Measurements from ENCODE around the gene RAP1GAP. TPM values are rescaled to one million over a fixed set of nuclear protein-coding genes. Genes with fewer than 3 reads are reported as not detected.

The RAP1GAP gene
- polyA plus RNA-seq, 1 donor from 2014 or later, result 9.8 TPM

DNA sequence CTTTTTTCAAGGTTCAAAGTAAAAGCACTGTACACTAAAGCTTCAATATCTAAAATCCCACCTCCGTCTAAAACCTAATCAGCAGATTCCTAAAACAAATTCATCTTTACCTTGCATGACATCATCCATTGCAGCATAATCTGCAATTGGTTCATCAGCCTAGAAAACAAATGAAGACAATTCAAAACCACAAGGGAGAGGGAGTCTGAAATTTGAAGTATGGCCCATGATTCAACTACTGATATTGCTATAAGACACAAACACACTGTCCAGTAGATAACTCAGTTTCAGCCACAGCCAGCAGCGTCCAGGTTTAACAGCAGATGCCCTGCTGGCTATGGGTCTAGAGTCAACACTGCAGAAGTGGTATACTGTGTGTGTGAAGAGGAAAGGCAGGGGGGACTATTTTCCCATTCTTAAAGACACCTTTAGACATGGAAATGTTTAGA lies 17.9 kb upstream of the RAP1GAP start:
- H4K20me1 ChIP-seq (ENCODE audit: insufficient read depth), result no peaks in the 10 kb centered on the region
- no peak overlapping the region for H3K4me3 ChIP-seq (ENCODE audit: low read length)
- H3K4me2 ChIP-seq (ENCODE audit: low read length), result no peak overlapping the region
- H3K27me3 ChIP-seq (ENCODE audit: insufficient read depth, low read depth, low read length), result no peaks in the 10 kb centered on the region
- no peaks in the 10 kb centered on the region for H3K79me2 ChIP-seq (replicated peaks; ENCODE audit: insufficient read depth, low read length)
- H3K9ac ChIP-seq (ENCODE audit: low read length), result no peak overlapping the region
- peaks cover 13% of the 10 kb centered on the region for H3K9me3 ChIP-seq (ENCODE audit: low read length)
- H3K36me3 ChIP-seq (ENCODE audit: insufficient read depth, low read length), result peaks cover 16% of the 10 kb centered on the region
- H3K9me2 ChIP-seq (ENCODE audit: insufficient read depth, low read length), result no peaks in the 10 kb centered on the region
- no peak overlapping the region for H3K27ac ChIP-seq (ENCODE audit: low read length)
- H2AFZ ChIP-seq (ENCODE audit: low read depth, low read length), result no peak overlapping the region
- TF ChIP-seq, protein P1, sequence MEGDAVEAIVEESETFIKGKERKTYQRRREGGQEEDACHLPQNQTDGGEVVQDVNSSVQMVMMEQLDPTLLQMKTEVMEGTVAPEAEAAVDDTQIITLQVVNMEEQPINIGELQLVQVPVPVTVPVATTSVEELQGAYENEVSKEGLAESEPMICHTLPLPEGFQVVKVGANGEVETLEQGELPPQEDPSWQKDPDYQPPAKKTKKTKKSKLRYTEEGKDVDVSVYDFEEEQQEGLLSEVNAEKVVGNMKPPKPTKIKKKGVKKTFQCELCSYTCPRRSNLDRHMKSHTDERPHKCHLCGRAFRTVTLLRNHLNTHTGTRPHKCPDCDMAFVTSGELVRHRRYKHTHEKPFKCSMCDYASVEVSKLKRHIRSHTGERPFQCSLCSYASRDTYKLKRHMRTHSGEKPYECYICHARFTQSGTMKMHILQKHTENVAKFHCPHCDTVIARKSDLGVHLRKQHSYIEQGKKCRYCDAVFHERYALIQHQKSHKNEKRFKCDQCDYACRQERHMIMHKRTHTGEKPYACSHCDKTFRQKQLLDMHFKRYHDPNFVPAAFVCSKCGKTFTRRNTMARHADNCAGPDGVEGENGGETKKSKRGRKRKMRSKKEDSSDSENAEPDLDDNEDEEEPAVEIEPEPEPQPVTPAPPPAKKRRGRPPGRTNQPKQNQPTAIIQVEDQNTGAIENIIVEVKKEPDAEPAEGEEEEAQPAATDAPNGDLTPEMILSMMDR (IDR thresholded peaks at IDR 0.05; ENCODE audit: poor library complexity, severe bottlenecking), result no peak
- TF ChIP-seq RAD21 (conservative IDR thresholded peaks at IDR 0.05) (no peak), MXI1 (conservative IDR thresholded peaks at IDR 0.05; ENCODE audit: poor library complexity, severe bottlenecking) (no peak), TAF1 (IDR thresholded peaks at IDR 0.05; ENCODE audit: low read depth) (no peak), EZH2 (IDR thresholded peaks at IDR 0.05; ENCODE audit: borderline replicate concordance, insufficient read depth, low read length, poor library complexity, severe bottlenecking) (no peak), EP300 (conservative IDR thresholded peaks at IDR 0.05; ENCODE audit: poor library complexity, severe bottlenecking) (no peak), POLR2AphosphoS5 (IDR thresholded peaks at IDR 0.05) (no peak), SMC3 (conservative IDR thresholded peaks at IDR 0.05; ENCODE audit: poor library complexity) (no peak)
- TF ChIP-seq, protein P2, sequence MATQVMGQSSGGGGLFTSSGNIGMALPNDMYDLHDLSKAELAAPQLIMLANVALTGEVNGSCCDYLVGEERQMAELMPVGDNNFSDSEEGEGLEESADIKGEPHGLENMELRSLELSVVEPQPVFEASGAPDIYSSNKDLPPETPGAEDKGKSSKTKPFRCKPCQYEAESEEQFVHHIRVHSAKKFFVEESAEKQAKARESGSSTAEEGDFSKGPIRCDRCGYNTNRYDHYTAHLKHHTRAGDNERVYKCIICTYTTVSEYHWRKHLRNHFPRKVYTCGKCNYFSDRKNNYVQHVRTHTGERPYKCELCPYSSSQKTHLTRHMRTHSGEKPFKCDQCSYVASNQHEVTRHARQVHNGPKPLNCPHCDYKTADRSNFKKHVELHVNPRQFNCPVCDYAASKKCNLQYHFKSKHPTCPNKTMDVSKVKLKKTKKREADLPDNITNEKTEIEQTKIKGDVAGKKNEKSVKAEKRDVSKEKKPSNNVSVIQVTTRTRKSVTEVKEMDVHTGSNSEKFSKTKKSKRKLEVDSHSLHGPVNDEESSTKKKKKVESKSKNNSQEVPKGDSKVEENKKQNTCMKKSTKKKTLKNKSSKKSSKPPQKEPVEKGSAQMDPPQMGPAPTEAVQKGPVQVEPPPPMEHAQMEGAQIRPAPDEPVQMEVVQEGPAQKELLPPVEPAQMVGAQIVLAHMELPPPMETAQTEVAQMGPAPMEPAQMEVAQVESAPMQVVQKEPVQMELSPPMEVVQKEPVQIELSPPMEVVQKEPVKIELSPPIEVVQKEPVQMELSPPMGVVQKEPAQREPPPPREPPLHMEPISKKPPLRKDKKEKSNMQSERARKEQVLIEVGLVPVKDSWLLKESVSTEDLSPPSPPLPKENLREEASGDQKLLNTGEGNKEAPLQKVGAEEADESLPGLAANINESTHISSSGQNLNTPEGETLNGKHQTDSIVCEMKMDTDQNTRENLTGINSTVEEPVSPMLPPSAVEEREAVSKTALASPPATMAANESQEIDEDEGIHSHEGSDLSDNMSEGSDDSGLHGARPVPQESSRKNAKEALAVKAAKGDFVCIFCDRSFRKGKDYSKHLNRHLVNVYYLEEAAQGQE (IDR thresholded peaks at IDR 0.05; ENCODE audit: borderline replicate concordance), result no peak
- no peaks in the 10 kb centered on the region for H3F3A ChIP-seq (ENCODE audit: insufficient read depth, low read length, poor library complexity, severe bottlenecking)

DNA sequence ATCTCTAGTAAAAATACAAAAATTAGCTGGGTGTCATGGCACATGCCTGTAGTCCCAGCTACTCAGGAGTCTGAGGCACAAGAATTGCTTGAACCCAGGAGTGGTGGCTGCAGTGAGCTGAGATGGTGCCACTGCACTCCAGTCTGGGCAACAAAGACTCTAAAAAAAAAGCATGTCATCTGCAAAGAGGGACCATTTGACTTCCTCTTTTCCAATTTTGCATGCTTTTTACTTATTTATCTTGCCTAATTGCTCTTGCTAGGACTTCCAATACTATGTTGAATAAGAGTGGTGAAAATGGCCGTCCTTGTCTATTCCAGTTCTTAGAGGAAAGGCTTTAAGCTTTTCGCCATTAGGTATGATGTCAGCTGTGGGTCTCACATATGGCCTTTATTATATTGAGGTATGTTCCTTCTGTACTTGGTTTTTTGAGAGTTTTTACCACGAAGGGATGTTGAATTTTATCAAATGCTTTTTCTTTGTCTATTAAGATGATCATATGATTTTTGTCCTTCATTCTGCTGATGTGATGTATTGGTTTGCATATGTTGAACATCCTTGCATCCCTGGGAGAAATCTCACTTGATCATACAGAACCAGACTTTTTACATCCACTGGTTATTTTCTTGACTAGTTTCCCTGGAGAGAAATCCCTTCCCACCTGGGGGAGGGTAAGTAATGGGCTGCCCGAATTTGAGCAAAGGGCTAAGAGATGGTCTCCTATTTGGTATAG lies 17.0 kb upstream of the RAP1GAP start:
- TF ChIP-seq POLR2AphosphoS5 (IDR thresholded peaks at IDR 0.05) (no peak), TAF1 (IDR thresholded peaks at IDR 0.05; ENCODE audit: low read depth) (no peak)
- TF ChIP-seq, protein P1 (IDR thresholded peaks at IDR 0.05; ENCODE audit: poor library complexity, severe bottlenecking), result no peak
- no peaks in the 10 kb centered on the region for H4K20me1 ChIP-seq (ENCODE audit: insufficient read depth)
- no peak overlapping the region for H3K4me2 ChIP-seq (ENCODE audit: low read length)
- H3K9ac ChIP-seq (ENCODE audit: low read length), result no peak overlapping the region
- H3F3A ChIP-seq (ENCODE audit: insufficient read depth, low read length, poor library complexity, severe bottlenecking), result no peaks in the 10 kb centered on the region
- H3K9me3 ChIP-seq (ENCODE audit: low read length), result peaks cover 13% of the 10 kb centered on the region
- no peak overlapping the region for H3K27ac ChIP-seq (ENCODE audit: low read length)
- no peaks in the 10 kb centered on the region for H3K27me3 ChIP-seq (ENCODE audit: insufficient read depth, low read depth, low read length)
- H3K4me3 ChIP-seq (ENCODE audit: low read length), result no peak overlapping the region
- no peak overlapping the region for H2AFZ ChIP-seq (ENCODE audit: low read depth, low read length)
- H3K79me2 ChIP-seq (replicated peaks; ENCODE audit: insufficient read depth, low read length), result no peaks in the 10 kb centered on the region
- H3K36me3 ChIP-seq (ENCODE audit: insufficient read depth, low read length), result peaks cover 16% of the 10 kb centered on the region
- no peaks in the 10 kb centered on the region for H3K9me2 ChIP-seq (ENCODE audit: insufficient read depth, low read length)

Measured in neural cell (in vitro differentiated cells).